IPS DF 4.7 (cell line): Measurements from ENCODE around the gene GJB4.
"Not testable (repeated sequence)": the region's sequence is repeated elsewhere in the genome, so short reads cannot be mapped to it uniquely, and the experiment has no call there.

ENCODE experiments used
- DNase-seq: peaks from one replicate; pipeline ENCODE4 v3.0.0-alpha.2; 2013; ENCODE audit warnings: low spot score; ENCODE audit errors: extremely low read depth

Gene GJB4

DNA sequence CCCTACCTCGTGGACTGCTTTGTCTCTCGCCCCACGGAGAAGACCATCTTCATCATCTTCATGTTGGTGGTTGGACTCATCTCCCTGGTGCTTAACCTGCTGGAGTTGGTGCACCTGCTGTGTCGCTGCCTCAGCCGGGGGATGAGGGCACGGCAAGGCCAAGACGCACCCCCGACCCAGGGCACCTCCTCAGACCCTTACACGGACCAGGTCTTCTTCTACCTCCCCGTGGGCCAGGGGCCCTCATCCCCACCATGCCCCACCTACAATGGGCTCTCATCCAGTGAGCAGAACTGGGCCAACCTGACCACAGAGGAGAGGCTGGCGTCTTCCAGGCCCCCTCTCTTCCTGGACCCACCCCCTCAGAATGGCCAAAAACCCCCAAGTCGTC, 35.2 kb downstream of the GJB4 start:
- DNase-seq, result no peak

DNA sequence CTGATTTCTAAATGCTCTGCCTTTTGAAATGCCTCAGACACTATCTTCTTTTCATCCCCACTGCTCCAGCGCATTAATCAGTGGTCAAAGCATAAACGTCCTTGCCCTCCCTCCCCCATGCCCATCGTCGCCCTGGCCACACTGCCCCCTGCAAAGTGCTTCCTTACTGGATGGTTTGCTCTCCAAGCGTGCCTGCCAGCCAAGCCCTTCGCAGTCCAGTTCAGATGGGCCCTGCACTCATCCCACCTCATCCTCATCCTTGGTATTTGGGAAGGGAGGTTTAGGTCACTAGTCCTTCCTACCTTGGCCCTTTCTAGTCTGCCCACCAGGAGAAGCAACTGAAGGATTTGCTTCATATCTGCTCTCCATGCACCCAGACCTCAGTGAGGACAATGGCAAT, 36.4 kb downstream of the GJB4 start:
- no peak for DNase-seq

DNA sequence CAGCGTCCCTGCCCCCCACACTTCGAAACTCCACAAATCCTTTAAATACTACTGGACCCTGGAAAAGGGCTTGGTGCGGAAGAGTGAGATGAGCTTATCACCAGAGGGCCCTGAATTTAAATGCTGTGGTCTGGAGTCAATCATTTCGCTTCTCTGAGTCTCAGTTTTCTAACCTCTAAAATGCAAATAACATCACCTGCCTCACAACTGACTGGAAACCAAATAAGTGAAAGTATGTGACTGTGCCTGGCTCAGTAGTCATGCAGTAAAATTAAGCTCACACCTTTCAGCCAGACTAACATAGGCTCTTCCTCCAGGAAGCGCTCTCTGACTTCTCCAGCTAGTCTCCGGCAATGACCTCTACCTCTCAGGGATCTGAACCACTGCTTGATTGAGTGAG, 37.5 kb downstream of the GJB4 start:
- no peak for DNase-seq

DNA sequence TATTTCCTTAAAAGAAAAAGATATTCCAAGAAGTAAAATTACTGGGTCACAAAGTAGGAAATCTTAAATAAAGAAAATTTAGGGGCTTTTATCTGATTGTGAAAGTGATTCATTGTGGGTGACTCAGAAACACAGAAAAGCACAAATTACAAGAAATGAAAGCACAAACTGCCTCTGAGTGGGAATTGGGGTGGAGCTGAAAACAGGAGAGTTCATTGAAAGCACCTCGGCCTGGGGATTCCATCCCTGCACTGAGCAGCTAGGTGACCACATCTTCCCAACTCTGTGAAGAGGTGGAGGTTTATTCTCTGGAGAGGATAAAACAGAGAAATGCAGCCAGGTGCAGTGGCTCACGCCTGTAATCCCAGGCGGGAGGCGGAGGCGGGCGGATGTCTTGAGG, 40.7 kb downstream of the GJB4 start:
- DNase-seq, result no peak

DNA sequence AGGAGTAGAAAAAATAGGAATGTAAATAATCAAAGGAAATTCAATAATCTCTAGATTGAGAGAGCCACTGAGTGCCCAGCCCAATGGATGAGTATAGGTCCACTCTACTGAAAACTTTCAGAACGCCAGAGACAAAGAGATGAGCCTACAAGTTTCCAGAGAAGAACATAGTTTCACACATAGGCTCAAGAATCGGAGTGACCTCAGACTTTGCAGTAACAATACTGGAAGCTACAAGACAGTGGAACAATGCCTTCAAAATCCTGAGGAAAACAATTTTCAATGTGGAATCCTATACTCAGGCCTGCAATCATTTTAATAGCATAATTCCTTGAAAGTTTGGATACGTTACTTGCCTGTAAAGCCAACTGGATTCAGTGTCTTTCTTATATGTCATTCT, 44.2 kb downstream of the GJB4 start:
- DNase-seq, result no peak

DNA sequence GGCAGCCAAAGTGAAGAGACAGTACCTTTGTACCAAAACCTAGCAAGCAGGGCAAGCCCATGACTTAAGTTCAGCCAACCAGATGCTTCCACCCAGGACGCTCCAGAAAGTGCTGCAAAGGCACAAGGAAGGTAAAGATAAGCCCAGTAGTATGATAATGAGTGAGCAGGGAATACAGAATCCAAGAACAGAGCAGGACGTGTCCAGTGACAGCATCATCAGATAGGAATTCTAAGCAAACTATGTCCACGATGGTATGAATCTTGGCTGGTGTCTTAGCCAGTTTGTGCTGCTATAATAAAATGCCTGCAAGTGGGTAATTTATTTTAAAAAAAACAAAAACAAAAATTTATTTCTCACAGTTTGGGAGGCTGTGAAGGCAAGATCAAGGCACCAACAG, 46.9 kb downstream of the GJB4 start:
- no peak for DNase-seq

DNA sequence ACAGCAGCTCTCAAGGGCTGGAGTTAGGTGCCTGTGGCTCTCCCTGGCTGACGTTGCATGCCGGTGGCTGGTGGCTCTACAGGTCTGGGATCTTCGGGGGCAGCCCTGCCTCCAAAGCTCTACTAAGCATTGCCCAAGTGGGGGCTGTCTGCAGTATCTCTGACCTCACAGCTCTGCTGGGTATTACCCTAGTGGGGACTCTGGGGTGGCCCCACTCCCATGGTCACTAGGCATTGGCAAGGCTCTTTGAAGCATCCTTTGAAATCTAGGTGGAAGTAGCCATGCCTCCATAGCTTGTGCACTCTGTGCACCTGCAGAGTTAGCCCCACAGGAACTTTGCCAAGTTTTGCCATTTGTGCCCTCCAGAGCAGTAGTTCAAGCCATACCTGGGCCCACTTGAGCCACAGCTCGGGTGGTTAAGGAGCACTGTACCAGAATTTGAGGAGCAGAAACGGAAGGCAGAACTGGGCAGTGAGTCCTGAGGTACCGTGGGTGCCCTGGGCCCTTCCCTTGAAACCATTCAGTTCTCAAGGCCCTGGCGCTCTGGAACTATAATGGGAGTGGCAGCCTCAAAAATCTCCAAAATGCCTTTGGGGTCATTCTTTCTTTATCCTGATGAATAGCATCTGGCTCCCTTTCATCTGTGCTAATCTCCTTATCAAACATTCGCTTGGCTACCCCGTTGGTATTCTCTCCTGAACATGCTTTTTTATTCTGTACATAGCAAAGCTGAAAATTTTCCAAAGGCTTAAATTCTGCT, 48.7 kb downstream of the GJB4 start:
- DNase-seq, result no peak

DNA sequence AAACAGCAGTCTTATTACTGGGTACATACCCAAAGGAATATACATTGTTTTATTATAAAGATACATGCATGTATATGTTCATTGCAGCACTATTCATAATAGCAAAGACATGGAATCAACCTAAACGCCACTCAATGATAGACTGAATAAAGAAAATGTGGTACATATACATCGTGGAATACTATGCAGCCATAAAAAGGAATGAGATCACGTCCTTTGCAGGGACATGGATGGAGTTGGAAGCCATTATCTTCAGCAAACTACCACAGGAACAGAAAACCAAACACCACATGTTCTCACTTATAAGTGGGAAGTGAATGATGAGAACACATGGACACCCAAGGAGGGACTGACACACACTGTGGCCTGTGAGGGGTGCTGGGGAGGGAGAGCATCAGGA, 51.2 kb downstream of the GJB4 start:
- not testable (repeated sequence) for DNase-seq
